NCI-H446 (cell line): ENCODE measurements around the gene CXCL12.

Experiments used
- DNase-seq, 2 experiments: peaks; one replicate each; lab custom pipeline; 2025; lab: John Stamatoyannopoulos, UW

CXCL12 gene

GRCh38 chr10:44384601-44385025, 284 bp downstream of the CXCL12 start:
- no peak for DNase-seq

GRCh38 chr10:44383749-44384600, 922 bp downstream of the CXCL12 start:
- no peak for DNase-seq

GRCh38 chr10:44382981-44383748, 1.7 kb downstream of the CXCL12 start:
- no peak for DNase-seq

- DNase-seq, result no peak
These were observed 2.6 kb downstream of the CXCL12 start for GRCh38 chr10:44382131-44382858.

- DNase-seq, result no peak
These were observed 3.9 kb downstream of the CXCL12 start for GRCh38 chr10:44380829-44381600.

- DNase-seq, result no peak
These were observed 5.0 kb downstream of the CXCL12 start for GRCh38 chr10:44379907-44380306.

GRCh38 chr10:44378626-44379025, 6.3 kb downstream of the CXCL12 start:
- no peak for DNase-seq

GRCh38 chr10:44377651-44378310, 7.1 kb downstream of the CXCL12 start:
- DNase-seq, result no peak

- no peak for DNase-seq
These were observed 8.3 kb downstream of the CXCL12 start for GRCh38 chr10:44376472-44377099.

- DNase-seq, result no peak
These were observed 10.7 kb downstream of the CXCL12 start for GRCh38 chr10:44374155-44374554.

- no peak for DNase-seq
These were observed 11.4 kb downstream of the CXCL12 start for GRCh38 chr10:44373341-44373995.

- no peak for DNase-seq
These were observed 12.7 kb downstream of the CXCL12 start for GRCh38 chr10:44372181-44372580.

- DNase-seq, result no peak
These were observed 14.1 kb downstream of the CXCL12 start for GRCh38 chr10:44370731-44371248.

- DNase-seq, result no peak
These were observed 15.0 kb downstream of the CXCL12 start for GRCh38 chr10:44369854-44370253.

- DNase-seq, result no peak
These were observed 15.6 kb downstream of the CXCL12 start for GRCh38 chr10:44369296-44369695.

GRCh38 chr10:44368637-44369036, 16.3 kb downstream of the CXCL12 start:
- DNase-seq, result no peak

- no peak for DNase-seq
These were observed 17.8 kb downstream of the CXCL12 start for GRCh38 chr10:44366941-44367630.

GRCh38 chr10:44364566-44364965, 20.3 kb downstream of the CXCL12 start:
- no peak for DNase-seq

- DNase-seq, result no peak
These were observed 21.2 kb downstream of the CXCL12 start for GRCh38 chr10:44363716-44364115.
